H1 (cell line): ENCODE measurements around the gene ASTN2. TPM values are rescaled to one million over a fixed set of nuclear protein-coding genes. Genes with fewer than 3 reads are reported as not detected.

ENCODE experiments used
- BACH1 ChIP-seq: IDR thresholded peaks from 2 replicates; pipeline ENCODE4 v1.6.1; 2012; ENCODE audit warnings: low read length, improper control_type of control experiment
- CTBP2 ChIP-seq: IDR thresholded peaks from 2 replicates; pipeline ENCODE4 v1.7.0; 2011; ENCODE audit warnings: borderline replicate concordance, mild to moderate bottlenecking, moderate library complexity, mixed read lengths, low read length; ENCODE audit not compliant: insufficient read depth, insufficient read length
- FOSL1 ChIP-seq: IDR thresholded peaks from 2 replicates; pipeline ENCODE4 v1.6.1; 2011; ENCODE audit warnings: mild to moderate bottlenecking, low read depth, low read length, moderate library complexity; ENCODE audit not compliant: insufficient read depth
- NANOG ChIP-seq: IDR thresholded peaks from 2 replicates; pipeline ENCODE4 v1.6.1; 2011; ENCODE audit warnings: low read length, low read depth, mild to moderate bottlenecking, inconsistent platforms; ENCODE audit not compliant: insufficient read depth, poor library complexity, severe bottlenecking
- SAP30 ChIP-seq: fragments of 300-600 bp; sonication (generic); IDR thresholded peaks from 2 replicates; pipeline ENCODE4 v1.7.1; 2012; ENCODE audit warnings: low read length, moderate library complexity, mild to moderate bottlenecking, inconsistent platforms; ENCODE audit not compliant: insufficient read depth, insufficient replicate concordance
- YY1 ChIP-seq: IDR thresholded peaks from 2 replicates; pipeline ENCODE4 v1.6.1; 2011; ENCODE audit warnings: low read depth, mild to moderate bottlenecking, low read length
- polyA plus RNA-seq, 7 experiments: library from polyadenylated mRNA; depleted of rRNA in 3 of 7; stranded (reverse) in 5 of 7; unstranded in 2 of 7; fragments of >200 nt in 5 of 7; fragments of 200-250 nt in 2 of 7; gene quantifications; 1 replicate in 5 of 7; 2 replicates in 1 of 7; 4 replicates in 1 of 7; pipeline versions ENCODE4 v1.2.1 to v1.2.3, GENCODE V29; 2011 to 2013; ENCODE audit warnings: missing spikeins in 2 of 7, mixed read lengths in 2 of 7
- total RNA-seq: library from RNA; stranded (reverse); fragmentation: NEBNext Ultra II Directional; extraction: Animal tissue kit (Norgen Biotek cat#: 25700); gene quantifications from 2 replicates; pipeline ENCODE4 v1.2.1, GENCODE V29; 2021
- TF ChIP-seq, protein P1 (sequence below), 3 experiments: IDR thresholded peaks; 1 replicate in 2 of 3; 2 replicates in 1 of 3; pipeline versions ENCODE4 v1.5.1 to v1.6.1; 2011; ENCODE audit warnings: low read length in 3 of 3, mild to moderate bottlenecking in 3 of 3, inconsistent platforms in 2 of 3, low read depth in 1 of 3, moderate library complexity in 1 of 3; ENCODE audit not compliant: insufficient read depth in 1 of 3; ENCODE audit errors: control extremely low read depth in 1 of 3
- TF ChIP-seq, protein P2 (sequence below): IDR thresholded peaks from 2 replicates; pipeline ENCODE4 v1.6.1; 2012; ENCODE audit warnings: inconsistent platforms

ASTN2 gene
- total and polyA plus RNA-seq, 2 of the 8 experiments (the other 6 are each of a cell fraction or from before 2014, with no cell fraction given): 8.2 to 13.7 TPM

GRCh38 chr9:116873491-116873890, 541.4 kb downstream of the ASTN2 start (continued):
- TF ChIP-seq, protein P1, sequence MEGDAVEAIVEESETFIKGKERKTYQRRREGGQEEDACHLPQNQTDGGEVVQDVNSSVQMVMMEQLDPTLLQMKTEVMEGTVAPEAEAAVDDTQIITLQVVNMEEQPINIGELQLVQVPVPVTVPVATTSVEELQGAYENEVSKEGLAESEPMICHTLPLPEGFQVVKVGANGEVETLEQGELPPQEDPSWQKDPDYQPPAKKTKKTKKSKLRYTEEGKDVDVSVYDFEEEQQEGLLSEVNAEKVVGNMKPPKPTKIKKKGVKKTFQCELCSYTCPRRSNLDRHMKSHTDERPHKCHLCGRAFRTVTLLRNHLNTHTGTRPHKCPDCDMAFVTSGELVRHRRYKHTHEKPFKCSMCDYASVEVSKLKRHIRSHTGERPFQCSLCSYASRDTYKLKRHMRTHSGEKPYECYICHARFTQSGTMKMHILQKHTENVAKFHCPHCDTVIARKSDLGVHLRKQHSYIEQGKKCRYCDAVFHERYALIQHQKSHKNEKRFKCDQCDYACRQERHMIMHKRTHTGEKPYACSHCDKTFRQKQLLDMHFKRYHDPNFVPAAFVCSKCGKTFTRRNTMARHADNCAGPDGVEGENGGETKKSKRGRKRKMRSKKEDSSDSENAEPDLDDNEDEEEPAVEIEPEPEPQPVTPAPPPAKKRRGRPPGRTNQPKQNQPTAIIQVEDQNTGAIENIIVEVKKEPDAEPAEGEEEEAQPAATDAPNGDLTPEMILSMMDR (IDR thresholded peaks at IDR 0.05; ENCODE audit: control extremely low read depth in 1 of 3, insufficient read depth in 1 of 3, low read depth in 1 of 3, low read length in 3 of 3): no peak
- TF ChIP-seq BACH1: no peak
- TF ChIP-seq, protein P2, sequence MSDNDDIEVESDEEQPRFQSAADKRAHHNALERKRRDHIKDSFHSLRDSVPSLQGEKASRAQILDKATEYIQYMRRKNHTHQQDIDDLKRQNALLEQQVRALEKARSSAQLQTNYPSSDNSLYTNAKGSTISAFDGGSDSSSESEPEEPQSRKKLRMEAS: no peak
- no peak for TF ChIP-seq SAP30
- TF ChIP-seq NANOG: no peak
- no peak for TF ChIP-seq FOSL1
- no peak for TF ChIP-seq CTBP2
- TF ChIP-seq YY1: no peak
